ENCODE data around the gene EFEMP1.

DNA sequence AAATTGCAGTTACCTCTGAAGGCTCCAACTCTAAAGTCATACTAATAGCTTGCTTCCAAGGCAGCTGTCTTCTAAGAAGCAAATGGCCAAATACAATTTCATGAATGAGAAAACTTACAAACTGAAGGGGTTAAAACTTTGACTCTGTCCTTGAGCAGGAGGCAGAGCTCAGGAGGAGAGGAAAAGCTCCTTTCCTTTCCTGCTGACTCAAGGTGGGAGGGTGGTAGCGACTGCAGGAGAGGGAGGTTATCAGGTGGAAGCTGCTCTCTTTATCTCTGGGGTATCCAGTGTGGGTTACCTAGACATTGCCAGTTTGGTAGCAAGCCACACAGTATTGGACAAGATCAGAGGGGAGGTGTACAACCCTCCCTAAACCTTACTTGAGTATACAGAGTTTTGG is 2.7 kb upstream of the EFEMP1 start:
- TF ChIP-seq SMAD3 (CRISPR knock-in tag; conservative IDR thresholded peaks at IDR 0.05) (no peak), GATAD2B (IDR thresholded peaks at IDR 0.05; ENCODE audit: borderline replicate concordance) (no peak), CBX3 (IDR thresholded peaks at IDR 0.05; ENCODE audit: borderline replicate concordance in 1 of 2, low read length in 2 of 2) (no peak), KLF6 (CRISPR knock-in tag; IDR thresholded peaks at IDR 0.05; ENCODE audit: borderline replicate concordance) (no peak), YY1 (IDR thresholded peaks at IDR 0.05; ENCODE audit: borderline replicate concordance in 1 of 3, control insufficient read depth in 1 of 3, extremely low read depth in 1 of 3, insufficient read depth in 3 of 3, insufficient read length in 1 of 3, insufficient replicate concordance in 2 of 3, low read depth in 1 of 3, low read length in 2 of 3) (no peak), TAF1 (IDR thresholded peaks at IDR 0.05; ENCODE audit: control insufficient read depth, extremely low read depth, insufficient read depth, low read length, severe bottlenecking) (no peak), ZZZ3 (IDR thresholded peaks at IDR 0.05) (no peak), FOXK1 (CRISPR knock-in tag; IDR thresholded peaks at IDR 0.05; ENCODE audit: borderline replicate concordance) (no peak)
- TF ChIP-seq, protein P1, sequence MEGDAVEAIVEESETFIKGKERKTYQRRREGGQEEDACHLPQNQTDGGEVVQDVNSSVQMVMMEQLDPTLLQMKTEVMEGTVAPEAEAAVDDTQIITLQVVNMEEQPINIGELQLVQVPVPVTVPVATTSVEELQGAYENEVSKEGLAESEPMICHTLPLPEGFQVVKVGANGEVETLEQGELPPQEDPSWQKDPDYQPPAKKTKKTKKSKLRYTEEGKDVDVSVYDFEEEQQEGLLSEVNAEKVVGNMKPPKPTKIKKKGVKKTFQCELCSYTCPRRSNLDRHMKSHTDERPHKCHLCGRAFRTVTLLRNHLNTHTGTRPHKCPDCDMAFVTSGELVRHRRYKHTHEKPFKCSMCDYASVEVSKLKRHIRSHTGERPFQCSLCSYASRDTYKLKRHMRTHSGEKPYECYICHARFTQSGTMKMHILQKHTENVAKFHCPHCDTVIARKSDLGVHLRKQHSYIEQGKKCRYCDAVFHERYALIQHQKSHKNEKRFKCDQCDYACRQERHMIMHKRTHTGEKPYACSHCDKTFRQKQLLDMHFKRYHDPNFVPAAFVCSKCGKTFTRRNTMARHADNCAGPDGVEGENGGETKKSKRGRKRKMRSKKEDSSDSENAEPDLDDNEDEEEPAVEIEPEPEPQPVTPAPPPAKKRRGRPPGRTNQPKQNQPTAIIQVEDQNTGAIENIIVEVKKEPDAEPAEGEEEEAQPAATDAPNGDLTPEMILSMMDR (IDR thresholded peaks at IDR 0.05 in 2 of 3, conservative IDR thresholded peaks at IDR 0.05 in 1 of 3; ENCODE audit: insufficient read depth in 2 of 3, low read depth in 1 of 3, low read length in 3 of 3): no peak

Data from K562 (cell line).